SH-SY5Y (cell line): ENCODE data around the gene C2CD4D.

Source experiments
- GATA2 ChIP-seq: IDR thresholded peaks from 2 replicates; pipeline ENCODE4 v1.6.1; 2011; ENCODE audit warnings: mild to moderate bottlenecking, low read depth, low read length
- GATA3 ChIP-seq: IDR thresholded peaks from 2 replicates; pipeline ENCODE4 v1.6.1; 2011; ENCODE audit warnings: low read depth, mild to moderate bottlenecking, low read length, moderate library complexity

GRCh38 chr1:151823175-151823574 lies 16.4 kb downstream of the C2CD4D start:
- TF ChIP-seq GATA3 = no peak
- TF ChIP-seq GATA2 = no peak
